Neural cell (in vitro differentiated cells): ENCODE measurements around the gene CHI3L1. TPM values are rescaled to one million over a fixed set of nuclear protein-coding genes. Genes with fewer than 3 reads are reported as not detected.

Experiments used
- H2AFZ ChIP-seq: fragments of 200-600, 300-800 bp; sonication (generic), shearing (Covaris generic); 2 replicates; pipeline ENCODE4 v1.6.0; 2014; ENCODE audit warnings: low read depth, mild to moderate bottlenecking, antibody characterized with exemption, low read length, moderate library complexity
- H3F3A ChIP-seq: fragments of 200-600 bp; shearing (Covaris generic); 2 replicates; pipeline ENCODE4 v1.6.1; 2016; ENCODE audit warnings: mild to moderate bottlenecking, moderate library complexity, mixed read lengths, antibody characterized with exemption, low read length; ENCODE audit not compliant: insufficient read depth, poor library complexity, severe bottlenecking
- H3K27ac ChIP-seq: fragments of 200-600, 300-800 bp; sonication (generic), shearing (Covaris generic); 2 replicates; pipeline ENCODE4 v1.5.1; 2014; ENCODE audit warnings: mild to moderate bottlenecking, low read length, moderate library complexity
- H3K27me3 ChIP-seq: fragments of 300-800, 200-600 bp; sonication (generic), shearing (Covaris generic); 2 replicates; pipeline ENCODE4 v1.6.0; 2014; ENCODE audit warnings: mild to moderate bottlenecking, low read depth, low read length, moderate library complexity; ENCODE audit not compliant: insufficient read depth
- H3K36me3 ChIP-seq: fragments of 300-800, 200-600 bp; sonication (generic), shearing (Covaris generic); 2 replicates; pipeline ENCODE4 v1.5.1; 2014; ENCODE audit warnings: mild to moderate bottlenecking, antibody characterized with exemption, low read length, moderate library complexity; ENCODE audit not compliant: insufficient read depth
- H3K4me2 ChIP-seq: fragments of 300-800, 200-600 bp; sonication (generic), shearing (Covaris generic); 2 replicates; pipeline ENCODE4 v1.6.0; 2014; ENCODE audit warnings: mild to moderate bottlenecking, low read length
- H3K4me3 ChIP-seq: fragments of 300-800, 200-600 bp; sonication (generic), shearing (Covaris generic); 2 replicates; pipeline ENCODE4 v1.5.1; 2014; ENCODE audit warnings: mild to moderate bottlenecking, low read length, moderate library complexity
- H3K79me2 ChIP-seq: fragments of 200-600 bp; shearing (Covaris generic); replicated peaks from 2 replicates; pipeline ENCODE4 v1.6.0; 2014; ENCODE audit warnings: mild to moderate bottlenecking, low read length, moderate library complexity; ENCODE audit not compliant: insufficient read depth
- H3K9ac ChIP-seq: fragments of 300-800, 200-600 bp; sonication (generic), shearing (Covaris generic); 2 replicates; pipeline ENCODE4 v1.6.1; 2016; ENCODE audit warnings: mild to moderate bottlenecking, low read length, mixed read lengths
- H3K9me2 ChIP-seq: fragments of 200-600 bp; shearing (Covaris generic); 2 replicates; pipeline ENCODE4 v1.6.1; 2016; ENCODE audit warnings: mild to moderate bottlenecking, low read length, mixed read lengths; ENCODE audit not compliant: insufficient read depth
- H3K9me3 ChIP-seq: fragments of 200-600, 300-800 bp; sonication (generic), shearing (Covaris generic); 2 replicates; pipeline ENCODE4 v1.6.1; 2016; ENCODE audit warnings: mild to moderate bottlenecking, mixed run types, low read length, moderate library complexity, mixed read lengths
- H4K20me1 ChIP-seq: fragments of 200-600 bp; shearing (Covaris generic); 2 replicates; pipeline ENCODE4 v1.6.1; 2016; ENCODE audit warnings: mild to moderate bottlenecking, mixed run types; ENCODE audit not compliant: insufficient read depth
- EP300 ChIP-seq: fragments of 450-650 bp; conservative IDR thresholded peaks from 2 replicates; pipeline ENCODE4 v1.6.1; 2014; ENCODE audit warnings: antibody characterized with exemption, mild to moderate bottlenecking, moderate library complexity; ENCODE audit not compliant: poor library complexity, severe bottlenecking
- EZH2 ChIP-seq: fragments of 200-600, 300-800 bp; shearing (Covaris generic), sonication (generic); IDR thresholded peaks from 2 replicates; pipeline ENCODE4 v1.6.1; 2014; ENCODE audit warnings: antibody characterized with exemption, low read length, borderline replicate concordance, mild to moderate bottlenecking; ENCODE audit not compliant: insufficient read depth, poor library complexity, severe bottlenecking
- MXI1 ChIP-seq: fragments of 450-650 bp; conservative IDR thresholded peaks from 2 replicates; pipeline ENCODE4 v1.6.1; 2014; ENCODE audit warnings: antibody characterized with exemption, mild to moderate bottlenecking; ENCODE audit not compliant: poor library complexity, severe bottlenecking
- POLR2AphosphoS5 ChIP-seq: IDR thresholded peaks from 2 replicates; pipeline ENCODE4 v1.6.1; 2012
- RAD21 ChIP-seq: fragments of 450-650 bp; conservative IDR thresholded peaks from 2 replicates; pipeline ENCODE4 v1.6.1; 2014; ENCODE audit warnings: antibody characterized with exemption, mild to moderate bottlenecking, moderate library complexity
- SMC3 ChIP-seq: fragments of 450-650 bp; conservative IDR thresholded peaks from 2 replicates; pipeline ENCODE4 v1.6.1; 2014; ENCODE audit warnings: antibody characterized with exemption, mild to moderate bottlenecking, moderate library complexity; ENCODE audit not compliant: poor library complexity
- TAF1 ChIP-seq: IDR thresholded peaks from 2 replicates; pipeline ENCODE4 v1.6.1; 2012; ENCODE audit warnings: low read depth
- polyA plus RNA-seq: library from polyadenylated mRNA; depleted of rRNA; stranded (reverse); fragments of >200 nt; gene quantifications from 2 replicates; pipeline ENCODE4 v1.2.3, GENCODE V29; 2014
- TF ChIP-seq, protein P1 (sequence below): fragments of 450-650 bp; IDR thresholded peaks from 2 replicates; pipeline ENCODE4 v1.5.1; 2014; ENCODE audit warnings: antibody characterized with exemption, mild to moderate bottlenecking, moderate library complexity; ENCODE audit not compliant: poor library complexity, severe bottlenecking
- TF ChIP-seq, protein P2 (sequence below): IDR thresholded peaks from 2 replicates; pipeline ENCODE4 v1.6.1; 2012; ENCODE audit warnings: borderline replicate concordance

The CHI3L1 gene
- polyA plus RNA-seq, 1 donor from 2014 or later, result not detected

DNA sequence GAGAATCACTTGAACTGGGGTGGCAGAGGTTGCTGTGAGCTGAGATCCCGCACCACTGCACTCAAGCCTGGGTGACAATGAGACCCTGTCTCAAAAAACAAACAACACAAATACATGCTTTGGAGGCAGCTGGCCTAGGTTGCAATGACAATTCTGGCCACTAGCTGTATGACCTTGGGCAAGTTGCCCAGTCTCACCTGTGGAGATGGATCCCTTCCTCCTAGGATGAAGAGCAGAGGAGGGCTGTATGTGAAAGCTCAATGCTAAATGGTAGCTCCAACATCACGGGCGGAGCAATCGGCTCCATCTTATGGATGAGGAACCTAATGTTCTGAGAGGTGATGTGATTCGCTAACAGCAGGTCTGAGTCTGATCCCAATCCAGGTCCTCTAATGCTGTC lies 38.4 kb downstream of the CHI3L1 start:
- no peak overlapping the region for H3K4me3 ChIP-seq
- no peak for TF ChIP-seq TAF1
- TF ChIP-seq, protein P1, sequence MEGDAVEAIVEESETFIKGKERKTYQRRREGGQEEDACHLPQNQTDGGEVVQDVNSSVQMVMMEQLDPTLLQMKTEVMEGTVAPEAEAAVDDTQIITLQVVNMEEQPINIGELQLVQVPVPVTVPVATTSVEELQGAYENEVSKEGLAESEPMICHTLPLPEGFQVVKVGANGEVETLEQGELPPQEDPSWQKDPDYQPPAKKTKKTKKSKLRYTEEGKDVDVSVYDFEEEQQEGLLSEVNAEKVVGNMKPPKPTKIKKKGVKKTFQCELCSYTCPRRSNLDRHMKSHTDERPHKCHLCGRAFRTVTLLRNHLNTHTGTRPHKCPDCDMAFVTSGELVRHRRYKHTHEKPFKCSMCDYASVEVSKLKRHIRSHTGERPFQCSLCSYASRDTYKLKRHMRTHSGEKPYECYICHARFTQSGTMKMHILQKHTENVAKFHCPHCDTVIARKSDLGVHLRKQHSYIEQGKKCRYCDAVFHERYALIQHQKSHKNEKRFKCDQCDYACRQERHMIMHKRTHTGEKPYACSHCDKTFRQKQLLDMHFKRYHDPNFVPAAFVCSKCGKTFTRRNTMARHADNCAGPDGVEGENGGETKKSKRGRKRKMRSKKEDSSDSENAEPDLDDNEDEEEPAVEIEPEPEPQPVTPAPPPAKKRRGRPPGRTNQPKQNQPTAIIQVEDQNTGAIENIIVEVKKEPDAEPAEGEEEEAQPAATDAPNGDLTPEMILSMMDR, result peak; percentile 17
- H3K36me3 ChIP-seq, result no peaks in the 10 kb centered on the region
- no peak overlapping the region for H3K9ac ChIP-seq
- H4K20me1 ChIP-seq, result no peaks in the 10 kb centered on the region
- no peaks in the 10 kb centered on the region for H3K9me3 ChIP-seq
- H3F3A ChIP-seq, result no peaks in the 10 kb centered on the region
- H2AFZ ChIP-seq, result no peak overlapping the region
- no peaks in the 10 kb centered on the region for H3K27me3 ChIP-seq
- no peaks in the 10 kb centered on the region for H3K9me2 ChIP-seq
- H3K79me2 ChIP-seq, result no peaks in the 10 kb centered on the region
- no peak overlapping the region for H3K4me2 ChIP-seq
- no peak overlapping the region for H3K27ac ChIP-seq

DNA sequence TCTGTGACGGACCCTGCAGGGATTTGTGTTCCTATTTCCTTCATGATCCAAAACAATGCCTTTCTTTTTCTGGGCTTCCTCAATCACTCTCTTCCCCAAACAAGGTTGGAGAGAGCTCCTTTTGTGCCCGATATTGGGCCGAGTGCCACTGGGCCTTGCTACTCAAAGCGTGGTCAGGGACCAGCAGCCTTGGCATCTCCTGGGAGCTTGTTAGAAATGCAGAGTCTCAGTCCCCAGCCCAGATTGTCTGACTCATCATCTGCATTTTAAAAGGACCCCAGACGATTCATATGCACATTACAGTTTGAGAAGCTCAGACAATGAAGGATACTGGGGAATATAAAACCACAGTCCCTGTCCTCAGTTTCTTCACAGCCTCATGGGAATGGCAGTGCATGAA lies 39.1 kb downstream of the CHI3L1 start:
- TF ChIP-seq, protein P1, result no peak
- TF ChIP-seq EP300 (no peak), SMC3 (no peak), POLR2AphosphoS5 (no peak), MXI1 (no peak), EZH2 (no peak), RAD21 (no peak), TAF1 (no peak)
- TF ChIP-seq, protein P2, sequence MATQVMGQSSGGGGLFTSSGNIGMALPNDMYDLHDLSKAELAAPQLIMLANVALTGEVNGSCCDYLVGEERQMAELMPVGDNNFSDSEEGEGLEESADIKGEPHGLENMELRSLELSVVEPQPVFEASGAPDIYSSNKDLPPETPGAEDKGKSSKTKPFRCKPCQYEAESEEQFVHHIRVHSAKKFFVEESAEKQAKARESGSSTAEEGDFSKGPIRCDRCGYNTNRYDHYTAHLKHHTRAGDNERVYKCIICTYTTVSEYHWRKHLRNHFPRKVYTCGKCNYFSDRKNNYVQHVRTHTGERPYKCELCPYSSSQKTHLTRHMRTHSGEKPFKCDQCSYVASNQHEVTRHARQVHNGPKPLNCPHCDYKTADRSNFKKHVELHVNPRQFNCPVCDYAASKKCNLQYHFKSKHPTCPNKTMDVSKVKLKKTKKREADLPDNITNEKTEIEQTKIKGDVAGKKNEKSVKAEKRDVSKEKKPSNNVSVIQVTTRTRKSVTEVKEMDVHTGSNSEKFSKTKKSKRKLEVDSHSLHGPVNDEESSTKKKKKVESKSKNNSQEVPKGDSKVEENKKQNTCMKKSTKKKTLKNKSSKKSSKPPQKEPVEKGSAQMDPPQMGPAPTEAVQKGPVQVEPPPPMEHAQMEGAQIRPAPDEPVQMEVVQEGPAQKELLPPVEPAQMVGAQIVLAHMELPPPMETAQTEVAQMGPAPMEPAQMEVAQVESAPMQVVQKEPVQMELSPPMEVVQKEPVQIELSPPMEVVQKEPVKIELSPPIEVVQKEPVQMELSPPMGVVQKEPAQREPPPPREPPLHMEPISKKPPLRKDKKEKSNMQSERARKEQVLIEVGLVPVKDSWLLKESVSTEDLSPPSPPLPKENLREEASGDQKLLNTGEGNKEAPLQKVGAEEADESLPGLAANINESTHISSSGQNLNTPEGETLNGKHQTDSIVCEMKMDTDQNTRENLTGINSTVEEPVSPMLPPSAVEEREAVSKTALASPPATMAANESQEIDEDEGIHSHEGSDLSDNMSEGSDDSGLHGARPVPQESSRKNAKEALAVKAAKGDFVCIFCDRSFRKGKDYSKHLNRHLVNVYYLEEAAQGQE, result no peak
- Histone ChIP-seq H3K9me2 (no peaks in the 10 kb centered on the region), H3K27me3 (no peaks in the 10 kb centered on the region), H3F3A (no peaks in the 10 kb centered on the region), H4K20me1 (no peaks in the 10 kb centered on the region), H3K9me3 (no peaks in the 10 kb centered on the region), H3K79me2 (no peaks in the 10 kb centered on the region), H3K4me2 (no peak overlapping the region), H3K27ac (no peak overlapping the region), H3K36me3 (no peaks in the 10 kb centered on the region), H2AFZ (no peak overlapping the region), H3K9ac (no peak overlapping the region), H3K4me3 (no peak overlapping the region)
